22Rv1 (cell line): ENCODE measurements around the gene RIC3.

Experiments
- H3K27ac ChIP-seq: fragments of 450-650 bp; 2 replicates; pipeline ENCODE4 v1.5.1; 2017
- ZFX ChIP-seq: fragments of 450-650 bp; IDR thresholded peaks from 2 replicates; pipeline ENCODE4 v1.6.1; 2017; ENCODE audit warnings: antibody characterized with exemption, borderline replicate concordance
- TF ChIP-seq, protein P1 (sequence below): fragments of 450-650 bp; IDR thresholded peaks from 2 replicates; pipeline ENCODE4 v1.5.1; 2017; ENCODE audit warnings: mild to moderate bottlenecking

RIC3 gene

GRCh38 chr11:8122173-8122764, 46.6 kb downstream of the RIC3 start:
- no peak overlapping the region for H3K27ac ChIP-seq
- TF ChIP-seq, protein P1, sequence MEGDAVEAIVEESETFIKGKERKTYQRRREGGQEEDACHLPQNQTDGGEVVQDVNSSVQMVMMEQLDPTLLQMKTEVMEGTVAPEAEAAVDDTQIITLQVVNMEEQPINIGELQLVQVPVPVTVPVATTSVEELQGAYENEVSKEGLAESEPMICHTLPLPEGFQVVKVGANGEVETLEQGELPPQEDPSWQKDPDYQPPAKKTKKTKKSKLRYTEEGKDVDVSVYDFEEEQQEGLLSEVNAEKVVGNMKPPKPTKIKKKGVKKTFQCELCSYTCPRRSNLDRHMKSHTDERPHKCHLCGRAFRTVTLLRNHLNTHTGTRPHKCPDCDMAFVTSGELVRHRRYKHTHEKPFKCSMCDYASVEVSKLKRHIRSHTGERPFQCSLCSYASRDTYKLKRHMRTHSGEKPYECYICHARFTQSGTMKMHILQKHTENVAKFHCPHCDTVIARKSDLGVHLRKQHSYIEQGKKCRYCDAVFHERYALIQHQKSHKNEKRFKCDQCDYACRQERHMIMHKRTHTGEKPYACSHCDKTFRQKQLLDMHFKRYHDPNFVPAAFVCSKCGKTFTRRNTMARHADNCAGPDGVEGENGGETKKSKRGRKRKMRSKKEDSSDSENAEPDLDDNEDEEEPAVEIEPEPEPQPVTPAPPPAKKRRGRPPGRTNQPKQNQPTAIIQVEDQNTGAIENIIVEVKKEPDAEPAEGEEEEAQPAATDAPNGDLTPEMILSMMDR = no peak
- TF ChIP-seq ZFX = no peak

GRCh38 chr11:8111636-8112035, 57.2 kb downstream of the RIC3 start:
- TF ChIP-seq, protein P1 = no peak
- no peak for TF ChIP-seq ZFX
- no peak overlapping the region for H3K27ac ChIP-seq

DNA sequence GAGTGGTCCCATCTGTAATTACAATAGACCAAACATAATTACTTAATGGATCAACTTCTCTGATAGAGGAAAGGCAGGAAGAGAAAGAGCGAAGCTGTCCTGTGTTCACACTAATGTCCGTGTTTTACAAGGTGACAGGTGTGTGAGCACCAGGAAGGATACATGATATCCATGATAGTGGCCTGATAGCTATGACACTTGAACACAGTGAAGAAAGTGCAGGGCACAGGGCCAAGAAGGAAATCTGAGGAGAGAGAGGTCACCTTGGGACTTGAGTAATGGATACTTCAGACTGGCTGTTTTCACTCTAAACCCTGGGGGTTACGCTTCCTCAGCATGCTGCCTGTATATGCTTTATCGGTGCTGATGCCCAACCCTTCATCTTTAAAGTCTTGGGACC, 58.4 kb downstream of the RIC3 start:
- no peak overlapping the region for H3K27ac ChIP-seq
- TF ChIP-seq, protein P1 = no peak
- TF ChIP-seq ZFX = no peak

DNA sequence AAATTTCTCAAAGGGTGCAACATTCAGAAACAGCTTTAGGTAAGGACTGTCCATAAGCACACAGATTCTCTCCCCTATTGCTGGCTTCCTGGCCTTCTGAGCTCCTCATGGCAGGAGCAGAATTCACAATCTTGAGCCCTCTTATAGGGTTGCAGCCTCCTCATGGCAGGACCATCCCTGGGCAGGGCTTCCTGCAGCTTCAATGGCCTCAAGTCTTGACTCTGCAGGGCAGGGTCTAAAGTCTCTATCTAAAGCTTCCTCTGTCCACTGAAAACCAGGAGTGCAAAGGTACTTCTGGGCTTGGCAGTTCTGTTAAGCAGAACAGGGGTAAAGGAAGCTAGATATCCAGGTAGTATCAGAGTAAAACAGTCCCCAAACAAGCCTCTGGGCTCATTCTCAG, 59.1 kb downstream of the RIC3 start:
- no peak overlapping the region for H3K27ac ChIP-seq
- TF ChIP-seq ZFX = no peak
- TF ChIP-seq, protein P1 = no peak

DNA sequence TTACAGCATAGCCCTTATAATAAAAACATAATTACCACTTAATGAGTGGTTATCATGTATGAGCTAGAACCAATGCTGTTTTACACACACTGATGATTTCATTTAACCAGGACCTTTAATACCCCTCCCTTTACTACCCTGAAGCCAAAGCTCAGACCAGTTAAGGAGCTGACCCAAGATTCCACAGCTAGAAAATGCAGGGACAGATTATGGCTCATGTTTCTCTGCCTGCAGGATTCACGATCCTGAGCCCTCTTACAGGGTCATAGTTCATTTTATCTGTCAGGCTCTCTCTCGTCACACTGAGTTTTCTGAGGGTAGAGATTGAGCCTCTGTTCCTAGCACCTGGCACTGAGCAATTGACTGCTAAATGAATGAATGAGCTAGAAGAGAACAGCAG, 60.4 kb downstream of the RIC3 start:
- no peak overlapping the region for H3K27ac ChIP-seq
- TF ChIP-seq ZFX = no peak

GRCh38 chr11:8107642-8108041, 61.2 kb downstream of the RIC3 start:
- no peak overlapping the region for H3K27ac ChIP-seq
- TF ChIP-seq, protein P1 = no peak
- TF ChIP-seq ZFX = no peak

GRCh38 chr11:8106679-8107078, 62.1 kb downstream of the RIC3 start:
- no peak overlapping the region for H3K27ac ChIP-seq
- TF ChIP-seq, protein P1 = no peak
- TF ChIP-seq ZFX = no peak

DNA sequence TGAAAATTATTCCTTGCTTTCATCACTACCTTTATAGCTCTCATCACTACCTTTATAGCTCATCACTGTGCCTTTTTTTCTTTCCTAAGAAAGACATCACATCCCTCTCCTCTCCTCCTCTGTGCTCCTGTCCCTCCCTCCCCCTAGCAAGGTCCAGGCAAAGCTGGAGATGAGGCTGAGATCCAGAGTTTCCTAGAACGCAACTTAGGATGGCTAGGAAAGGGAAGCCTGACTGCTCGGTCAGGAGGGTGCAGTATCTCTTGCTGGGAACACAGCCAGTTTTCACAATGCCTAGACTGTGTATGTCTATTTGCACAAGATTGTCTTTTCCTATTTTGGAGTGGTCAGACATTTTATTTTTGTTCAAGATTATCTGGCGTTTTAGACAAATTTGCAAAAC, 63.2 kb downstream of the RIC3 start:
- TF ChIP-seq, protein P1 = no peak
- no peak for TF ChIP-seq ZFX
- H3K27ac ChIP-seq = no peak overlapping the region
